GM12864 (cell line): ENCODE measurements around the gene C1orf146.
"Not testable (repeated sequence)": the region's sequence is repeated elsewhere in the genome, so short reads cannot be mapped to it uniquely, and the experiment has no call there.

Source experiments
- DNase-seq: peaks from one replicate; pipeline ENCODE4 v3.0.0-alpha.2; 2011; ENCODE audit warnings: low read depth
- H3K4me3 ChIP-seq: 2 replicates; pipeline ENCODE4 v1.5.1; 2011; ENCODE audit warnings: mild to moderate bottlenecking, low read depth, low read length, control low read depth
- CTCF ChIP-seq: IDR thresholded peaks from 2 replicates; pipeline ENCODE4 v1.5.1; 2011; ENCODE audit warnings: low read depth, mild to moderate bottlenecking, moderate library complexity, low read length, control low read depth, inconsistent platforms; ENCODE audit errors: missing control alignments

Gene C1orf146

GRCh38 chr1:92218559-92218958, 844 bp downstream of the C1orf146 start:
- TF ChIP-seq CTCF: no peak
- H3K4me3 ChIP-seq: no peak overlapping the region
- no peak for DNase-seq

- DNase-seq: no peak
- TF ChIP-seq CTCF: no peak
- H3K4me3 ChIP-seq: no peak overlapping the region
Measured at GRCh38 chr1:92219028-92219427, 1.3 kb downstream of the C1orf146 start.

- TF ChIP-seq CTCF: no peak
- no peak overlapping the region for H3K4me3 ChIP-seq
- no peak for DNase-seq
Measured at GRCh38 chr1:92228401-92228800, 10.7 kb downstream of the C1orf146 start.

GRCh38 chr1:92230736-92231135, 13.0 kb downstream of the C1orf146 start:
- TF ChIP-seq CTCF: no peak
- DNase-seq: no peak
- no peak overlapping the region for H3K4me3 ChIP-seq

GRCh38 chr1:92240034-92240433, 22.3 kb downstream of the C1orf146 start:
- no peak for DNase-seq
- TF ChIP-seq CTCF: no peak
- H3K4me3 ChIP-seq: no peak overlapping the region

- H3K4me3 ChIP-seq: no peak overlapping the region
- DNase-seq: no peak
- TF ChIP-seq CTCF: no peak
Measured at GRCh38 chr1:92244376-92244775, 26.7 kb downstream of the C1orf146 start.

GRCh38 chr1:92254714-92255113, 37.0 kb downstream of the C1orf146 start:
- DNase-seq, H3K4me3 ChIP-seq: not testable (repeated sequence)

- no peak for DNase-seq
- no peak for TF ChIP-seq CTCF
- no peak overlapping the region for H3K4me3 ChIP-seq
Measured at GRCh38 chr1:92259350-92259749, 41.6 kb downstream of the C1orf146 start.
